Stimulated activated naive CD4-positive, alpha-beta T cell treated with Interleukin-2 at 50 U/mL for 16 hours (primary cell): ENCODE measurements around the gene NAV2.

ENCODE experiments used
- DNase-seq: peaks from one replicate; lab custom pipeline; 2025; lab: John Stamatoyannopoulos, UW

NAV2 gene

GRCh38 chr11:20021771-20022362 lies 309.2 kb downstream of the NAV2 start:
- no peak for DNase-seq

- no peak for DNase-seq
Measured at GRCh38 chr11:20022363-20023081, 309.9 kb downstream of the NAV2 start.

GRCh38 chr11:20023082-20023426 lies 310.4 kb downstream of the NAV2 start:
- no peak for DNase-seq

GRCh38 chr11:20024172-20024935 lies 311.7 kb downstream of the NAV2 start:
- DNase-seq = no peak

- DNase-seq = no peak
Measured at GRCh38 chr11:20025332-20025840, 312.7 kb downstream of the NAV2 start.

GRCh38 chr11:20026629-20027555 lies 314.3 kb downstream of the NAV2 start:
- DNase-seq = no peak

GRCh38 chr11:20027556-20028013 lies 314.9 kb downstream of the NAV2 start:
- no peak for DNase-seq

GRCh38 chr11:20029193-20029592 lies 316.6 kb downstream of the NAV2 start:
- DNase-seq = no peak

- no peak for DNase-seq
Measured at GRCh38 chr11:20030472-20030871, 317.8 kb downstream of the NAV2 start.

- no peak for DNase-seq
Measured at GRCh38 chr11:20031155-20032001, 318.7 kb downstream of the NAV2 start.

GRCh38 chr11:20032127-20032526 lies 319.5 kb downstream of the NAV2 start:
- no peak for DNase-seq

GRCh38 chr11:20032577-20033260 lies 320.1 kb downstream of the NAV2 start:
- DNase-seq = no peak

- DNase-seq = no peak
Measured at GRCh38 chr11:20033806-20034205, 321.2 kb downstream of the NAV2 start.

- no peak for DNase-seq
Measured at GRCh38 chr11:20034941-20035340, 322.3 kb downstream of the NAV2 start.

- no peak for DNase-seq
Measured at GRCh38 chr11:20035375-20035700, 322.7 kb downstream of the NAV2 start.

- DNase-seq = no peak
Measured at GRCh38 chr11:20035701-20036601, 323.3 kb downstream of the NAV2 start.

GRCh38 chr11:20036626-20037335 lies 324.1 kb downstream of the NAV2 start:
- no peak for DNase-seq

- DNase-seq = no peak
Measured at GRCh38 chr11:20037396-20038153, 324.9 kb downstream of the NAV2 start.
